ENCODE measurements around the gene ZBTB12.

GRCh38 chr6:31887173-31888007 is 14.5 kb downstream of the ZBTB12 start:
- TF ChIP-seq CTCF (tag by site-specific recombination; IDR thresholded peaks at IDR 0.05) = no peak
- TF ChIP-seq ZNF639 (tag by site-specific recombination; IDR thresholded peaks at IDR 0.05) = no peak
- TF ChIP-seq ZNF394 (tag by site-specific recombination; IDR thresholded peaks at IDR 0.05; ENCODE audit: borderline replicate concordance) = no peak
